ENCODE data around the gene INF2.

The INF2 gene

GRCh38 chr14:104756477-104757237 lies 67.2 kb downstream of the INF2 start:
- no peak overlapping the region for H3K4me3 ChIP-seq (ENCODE audit: low read length)
- H3K4me1 ChIP-seq (ENCODE audit: control insufficient read depth, insufficient read depth, low read length) = peaks cover 19% of the 10 kb centered on the region
- H3K27me3 ChIP-seq (replicated peaks; ENCODE audit: control insufficient read depth, insufficient read depth, low read length) = no peaks in the 10 kb centered on the region
- DNase-seq (ENCODE audit: low read depth) = no peak
- H3K9ac ChIP-seq (ENCODE audit: low read length) = no peak overlapping the region
- no peaks in the 10 kb centered on the region for H3K9me3 ChIP-seq (ENCODE audit: control insufficient read depth, low read length)
- peaks cover 42% of the 10 kb centered on the region for H3K36me3 ChIP-seq (ENCODE audit: control insufficient read depth, insufficient read depth, low read length, severe bottlenecking)

DNA sequence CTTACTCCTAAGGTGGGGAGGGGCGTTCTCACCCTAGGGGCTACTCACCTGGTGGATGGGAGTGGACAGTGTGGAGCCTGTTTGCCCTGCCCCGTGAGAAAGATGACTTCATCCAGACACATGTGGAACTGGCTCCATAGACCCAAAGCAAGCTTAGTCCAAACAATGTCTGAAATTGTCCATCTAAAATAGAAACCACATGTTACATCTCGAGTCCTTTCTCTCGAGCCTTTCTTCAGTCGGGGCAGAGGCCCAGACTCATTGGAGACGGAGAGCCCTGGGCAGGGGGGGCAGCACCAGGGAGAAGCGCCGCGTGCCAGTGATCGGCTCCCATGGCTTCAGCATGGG lies 67.8 kb downstream of the INF2 start:
- DNase-seq (ENCODE audit: low read depth) = no peak
- Histone ChIP-seq H3K4me1 (ENCODE audit: control insufficient read depth, insufficient read depth, low read length) (peaks cover 16% of the 10 kb centered on the region), H3K9me3 (ENCODE audit: control insufficient read depth, low read length) (no peaks in the 10 kb centered on the region), H3K36me3 (ENCODE audit: control insufficient read depth, insufficient read depth, low read length, severe bottlenecking) (peaks cover 42% of the 10 kb centered on the region), H3K4me3 (ENCODE audit: low read length) (no peak overlapping the region), H3K9ac (ENCODE audit: low read length) (no peak overlapping the region), H3K27me3 (replicated peaks; ENCODE audit: control insufficient read depth, insufficient read depth, low read length) (no peaks in the 10 kb centered on the region)

DNA sequence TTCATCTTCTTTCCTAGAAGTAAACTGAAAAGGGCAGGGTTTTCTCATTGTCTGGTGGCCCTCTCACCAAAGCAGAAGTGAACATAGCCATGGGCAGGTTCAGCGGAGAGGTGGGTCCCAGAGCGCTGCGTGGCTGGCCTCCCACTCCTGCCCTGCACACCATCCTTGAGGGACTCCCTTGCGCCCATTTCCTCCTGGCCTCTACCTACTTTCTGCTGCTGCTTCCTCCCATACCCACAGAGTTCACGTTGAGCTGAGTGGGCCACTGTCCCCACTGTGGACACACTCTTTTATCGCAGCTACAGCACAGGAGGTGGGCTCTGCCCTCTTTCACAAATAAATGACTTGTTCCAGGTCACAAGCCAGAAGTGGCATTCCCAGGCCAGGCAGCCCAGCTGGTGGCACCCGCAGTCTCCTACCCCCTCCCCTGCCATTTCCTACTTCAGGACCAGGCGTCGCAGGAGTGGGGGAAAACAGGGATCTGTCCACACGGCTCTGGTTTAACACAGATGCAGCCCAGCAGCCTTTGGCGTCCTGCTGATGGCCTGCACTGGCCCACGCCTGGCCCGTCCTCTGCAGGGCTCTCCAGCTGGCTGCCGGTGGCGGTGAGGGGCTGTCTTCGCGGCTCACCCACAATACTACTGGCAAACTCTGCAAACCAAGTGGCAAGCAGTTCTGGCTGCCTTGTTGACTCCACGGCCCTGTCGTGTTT lies 68.4 kb downstream of the INF2 start:
- Histone ChIP-seq H3K9me3 (ENCODE audit: control insufficient read depth, low read length) (no peaks in the 10 kb centered on the region), H3K4me3 (ENCODE audit: low read length) (no peak overlapping the region), H3K36me3 (ENCODE audit: control insufficient read depth, insufficient read depth, low read length, severe bottlenecking) (peaks cover 42% of the 10 kb centered on the region), H3K4me1 (ENCODE audit: control insufficient read depth, insufficient read depth, low read length) (peaks cover 15% of the 10 kb centered on the region), H3K9ac (ENCODE audit: low read length) (no peak overlapping the region), H3K27me3 (replicated peaks; ENCODE audit: control insufficient read depth, insufficient read depth, low read length) (no peaks in the 10 kb centered on the region)
- DNase-seq (ENCODE audit: low read depth) = no peak

DNA sequence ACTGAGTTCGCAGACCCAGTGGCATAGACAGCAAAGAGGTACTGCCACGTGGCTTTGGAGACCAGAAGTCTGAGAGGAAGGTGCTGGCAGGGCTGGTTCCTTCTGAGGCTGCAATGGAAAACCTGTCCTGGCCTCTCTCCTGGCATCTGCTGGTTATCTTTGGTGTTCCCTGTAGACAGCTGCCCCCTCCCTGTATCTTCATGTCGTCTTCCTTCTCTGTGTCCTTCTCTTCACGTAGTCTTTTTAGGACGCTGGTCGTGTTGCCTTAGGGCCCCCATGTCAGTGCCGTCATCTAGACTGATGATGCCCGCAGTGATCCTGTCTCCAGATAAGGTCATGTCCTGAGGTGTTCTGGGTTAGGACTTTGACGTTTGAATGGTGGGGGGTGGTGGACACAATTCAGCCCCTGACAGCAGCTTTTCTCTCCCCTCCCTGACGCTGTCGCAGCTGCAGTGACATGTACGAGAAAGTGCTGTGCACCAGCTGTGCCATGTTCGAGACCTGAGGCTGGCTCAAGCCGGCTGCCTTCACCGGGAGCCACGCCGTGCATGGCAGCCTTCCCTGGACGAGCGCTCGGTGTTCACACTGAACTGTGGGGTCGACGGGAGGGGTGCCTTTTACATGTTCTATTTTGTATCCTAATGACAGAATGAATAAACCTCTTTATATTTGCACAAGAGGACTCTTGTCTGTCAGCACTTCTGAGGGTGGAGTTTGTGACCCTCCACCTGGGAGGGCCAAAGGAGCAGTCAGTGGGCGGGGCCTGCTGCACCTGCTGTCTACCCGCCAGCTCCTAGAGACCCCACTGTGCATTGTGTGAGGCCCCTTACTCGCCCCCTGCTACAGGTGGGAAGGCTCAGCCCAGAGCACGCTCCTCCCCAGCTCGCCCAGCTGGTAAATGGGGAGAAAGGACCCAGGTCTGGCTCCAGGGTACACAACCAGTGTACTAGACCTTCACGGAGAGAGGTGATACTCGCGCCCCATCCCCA lies 69.9 kb downstream of the INF2 start:
- H3K9me3 ChIP-seq (ENCODE audit: control insufficient read depth, low read length) = no peaks in the 10 kb centered on the region
- no peaks in the 10 kb centered on the region for H3K27me3 ChIP-seq (replicated peaks; ENCODE audit: control insufficient read depth, insufficient read depth, low read length)
- peaks cover 42% of the 10 kb centered on the region for H3K36me3 ChIP-seq (ENCODE audit: control insufficient read depth, insufficient read depth, low read length, severe bottlenecking)
- H3K9ac ChIP-seq (ENCODE audit: low read length) = no peak overlapping the region
- H3K4me1 ChIP-seq (ENCODE audit: control insufficient read depth, insufficient read depth, low read length) = peaks cover 8% of the 10 kb centered on the region
- H3K4me3 ChIP-seq (ENCODE audit: low read length) = no peak overlapping the region
- DNase-seq (ENCODE audit: low read depth) = no peak

- peaks cover 7% of the 10 kb centered on the region for H3K9me3 ChIP-seq (ENCODE audit: control insufficient read depth, low read length)
- H3K27me3 ChIP-seq (replicated peaks; ENCODE audit: control insufficient read depth, insufficient read depth, low read length) = no peaks in the 10 kb centered on the region
- H3K4me3 ChIP-seq (ENCODE audit: low read length) = no peak overlapping the region
- H3K36me3 ChIP-seq (ENCODE audit: control insufficient read depth, insufficient read depth, low read length, severe bottlenecking) = no peaks in the 10 kb centered on the region
- DNase-seq (ENCODE audit: low read depth) = no peak
- no peak overlapping the region for H3K9ac ChIP-seq (ENCODE audit: low read length)
- H3K4me1 ChIP-seq (ENCODE audit: control insufficient read depth, insufficient read depth, low read length) = peaks cover 6% of the 10 kb centered on the region
Observed at GRCh38 chr14:104765517-104765916, 76.1 kb downstream of the INF2 start.

DNA sequence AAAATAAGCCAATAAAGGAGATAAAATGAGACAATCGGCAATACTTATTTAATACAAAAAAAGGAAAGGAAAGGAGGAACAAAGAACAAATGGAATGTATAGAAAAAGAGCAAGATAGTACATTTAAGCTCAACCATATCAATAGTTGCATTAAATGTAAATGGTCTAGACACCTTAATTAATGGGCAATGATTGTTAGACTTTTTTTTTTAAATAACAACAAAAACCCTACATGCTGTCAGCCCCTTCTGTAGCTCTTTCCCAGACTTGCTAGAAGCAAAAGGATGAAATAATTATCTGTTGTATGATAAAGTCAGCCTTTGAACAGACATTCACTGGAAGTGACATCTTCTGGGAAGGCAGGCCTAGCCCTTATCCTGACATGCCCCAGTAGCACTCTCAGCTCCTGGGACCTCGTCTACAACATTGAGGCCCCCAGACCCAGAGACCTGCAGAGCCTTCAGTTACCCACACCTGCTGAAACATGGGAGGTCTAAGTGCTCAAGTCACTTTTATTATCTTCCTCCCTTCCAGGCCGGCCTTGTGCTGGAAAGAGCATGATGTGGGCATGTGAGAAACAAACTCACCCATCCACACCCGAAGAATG lies 76.9 kb downstream of the INF2 start:
- H3K36me3 ChIP-seq (ENCODE audit: control insufficient read depth, insufficient read depth, low read length, severe bottlenecking) = peaks cover 7% of the 10 kb centered on the region
- H3K9me3 ChIP-seq (ENCODE audit: control insufficient read depth, low read length) = peaks cover 7% of the 10 kb centered on the region
- DNase-seq (ENCODE audit: low read depth) = no peak
- H3K27me3 ChIP-seq (replicated peaks; ENCODE audit: control insufficient read depth, insufficient read depth, low read length) = no peaks in the 10 kb centered on the region
- no peak overlapping the region for H3K4me3 ChIP-seq (ENCODE audit: low read length)
- peaks cover 6% of the 10 kb centered on the region for H3K4me1 ChIP-seq (ENCODE audit: control insufficient read depth, insufficient read depth, low read length)
- no peak overlapping the region for H3K9ac ChIP-seq (ENCODE audit: low read length)

DNA sequence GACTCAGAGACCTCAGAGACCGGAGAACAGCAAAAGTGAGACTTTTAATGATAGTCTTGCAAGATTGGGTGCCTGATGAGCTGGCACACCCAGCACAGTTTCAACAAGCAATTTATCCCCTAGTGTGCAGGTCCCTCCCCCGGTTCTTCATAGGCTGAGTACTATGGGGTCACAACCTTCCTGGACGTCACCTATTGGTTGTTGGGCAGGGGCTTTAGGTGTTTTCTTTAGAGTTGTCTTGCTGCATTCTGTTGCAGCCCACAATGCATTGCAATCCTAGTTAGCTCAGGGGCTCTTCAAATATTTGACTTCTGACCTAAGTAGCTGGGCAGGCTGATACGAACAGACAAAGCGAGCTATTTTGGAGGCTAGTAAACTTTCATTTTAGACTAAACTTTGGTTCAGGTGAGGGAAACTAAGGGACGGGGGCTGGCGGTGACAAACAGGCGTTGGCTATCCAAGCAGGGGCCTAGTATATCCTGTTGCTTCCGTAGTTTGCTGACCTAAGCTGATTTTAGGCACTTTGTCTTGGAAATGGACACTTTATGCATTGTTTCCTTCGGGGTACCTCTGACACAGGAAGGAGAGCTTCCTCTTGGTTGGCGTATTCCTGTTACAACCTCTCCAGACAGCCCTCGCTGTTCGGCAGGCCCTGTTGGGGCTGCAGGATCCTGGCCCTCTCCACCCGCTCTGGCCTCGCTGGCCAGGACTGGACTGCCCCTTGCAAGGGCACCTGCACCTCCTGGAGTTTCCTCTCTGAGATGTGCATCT lies 77.6 kb downstream of the INF2 start:
- Histone ChIP-seq H3K9ac (ENCODE audit: low read length) (no peak overlapping the region), H3K36me3 (ENCODE audit: control insufficient read depth, insufficient read depth, low read length, severe bottlenecking) (peaks cover 14% of the 10 kb centered on the region), H3K27me3 (replicated peaks; ENCODE audit: control insufficient read depth, insufficient read depth, low read length) (no peaks in the 10 kb centered on the region), H3K4me3 (ENCODE audit: low read length) (no peak overlapping the region), H3K9me3 (ENCODE audit: control insufficient read depth, low read length) (peaks cover 7% of the 10 kb centered on the region), H3K4me1 (ENCODE audit: control insufficient read depth, insufficient read depth, low read length) (peaks cover 6% of the 10 kb centered on the region)
- no peak for DNase-seq (ENCODE audit: low read depth)

DNA sequence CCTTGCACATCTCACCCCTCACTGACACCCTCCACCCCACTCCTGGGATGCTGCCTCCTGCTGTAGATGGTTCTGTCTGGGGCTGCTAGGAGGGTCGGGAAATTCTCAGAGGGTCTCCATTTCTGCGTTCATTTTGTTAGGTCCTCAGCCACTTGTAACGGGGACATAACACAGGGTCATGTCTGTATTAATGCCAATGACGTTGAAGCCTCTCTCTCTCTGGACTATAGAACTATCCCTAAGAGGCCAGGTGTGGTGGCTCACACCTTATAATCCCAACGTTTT lies 78.2 kb downstream of the INF2 start:
- Histone ChIP-seq H3K9ac (ENCODE audit: low read length) (no peak overlapping the region), H3K36me3 (ENCODE audit: control insufficient read depth, insufficient read depth, low read length, severe bottlenecking) (peaks cover 19% of the 10 kb centered on the region), H3K9me3 (ENCODE audit: control insufficient read depth, low read length) (peaks cover 7% of the 10 kb centered on the region)

DNA sequence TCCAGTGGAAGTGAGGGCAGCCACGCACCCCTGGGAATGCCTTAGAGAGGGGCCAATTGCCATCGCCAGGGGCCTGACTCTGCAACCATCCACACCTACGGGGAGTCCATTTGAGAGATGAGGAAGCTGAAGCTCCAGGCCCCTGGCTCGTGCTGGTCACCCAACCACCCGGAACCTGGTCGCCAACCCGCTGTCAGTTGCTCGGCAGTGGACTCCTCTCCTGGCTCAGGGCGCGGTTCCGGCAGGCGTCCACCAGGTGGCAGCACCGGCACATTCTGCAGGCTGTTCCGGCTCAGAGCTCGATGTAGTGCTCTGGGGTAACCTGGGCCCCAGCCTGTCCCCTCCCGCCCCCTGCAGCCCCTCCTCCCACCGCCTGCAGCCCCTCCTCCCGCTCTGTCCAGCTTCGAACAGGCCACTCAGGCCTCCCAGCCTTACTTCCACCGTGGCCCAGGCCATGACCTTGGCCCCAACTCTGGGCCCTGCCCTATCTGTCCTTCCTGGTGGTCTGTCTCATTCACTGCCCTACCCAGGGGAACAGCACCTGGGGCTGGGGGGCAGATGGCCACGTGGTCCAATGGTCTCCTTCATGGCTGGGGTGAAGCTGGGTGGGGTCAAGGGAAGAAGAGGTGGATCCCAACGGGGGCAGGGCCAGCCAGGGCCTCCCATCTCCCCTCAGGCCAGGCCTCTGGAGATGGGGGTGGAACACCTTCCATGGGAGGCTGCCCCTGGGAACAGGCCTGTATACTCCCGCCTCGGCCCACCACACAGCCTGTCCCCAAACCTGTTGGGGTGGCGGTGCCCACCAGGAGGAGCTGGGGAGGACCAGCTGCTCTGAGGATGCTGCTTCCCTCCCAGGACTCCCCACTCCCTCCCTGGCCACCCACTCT lies 79.3 kb downstream of the INF2 start:
- peak; percentile 93 for DNase-seq (ENCODE audit: low read depth)
- H3K27me3 ChIP-seq (replicated peaks; ENCODE audit: control insufficient read depth, insufficient read depth, low read length) = no peaks in the 10 kb centered on the region
- H3K4me1 ChIP-seq (ENCODE audit: control insufficient read depth, insufficient read depth, low read length) = peaks cover 6% of the 10 kb centered on the region
- H3K36me3 ChIP-seq (ENCODE audit: control insufficient read depth, insufficient read depth, low read length, severe bottlenecking) = peaks cover 29% of the 10 kb centered on the region
- H3K4me3 ChIP-seq (ENCODE audit: low read length) = no peak overlapping the region
- peak overlapping the region; percentile 23 for H3K9ac ChIP-seq (ENCODE audit: low read length)
- H3K9me3 ChIP-seq (ENCODE audit: control insufficient read depth, low read length) = peaks cover 7% of the 10 kb centered on the region

More for the DNA sequence above, 78.2 kb downstream of the INF2 start:
- Histone ChIP-seq H3K4me1 (ENCODE audit: control insufficient read depth, insufficient read depth, low read length) (peaks cover 6% of the 10 kb centered on the region), H3K27me3 (replicated peaks; ENCODE audit: control insufficient read depth, insufficient read depth, low read length) (no peaks in the 10 kb centered on the region), H3K4me3 (ENCODE audit: low read length) (no peak overlapping the region)
- DNase-seq (ENCODE audit: low read depth) = no peak
